Breast epithelium (tissue), 3 donors: ENCODE results near the gene PRKD1.

Source experiments
- POLR2A ChIP-seq: fragments of 450-650 bp; IDR thresholded peaks from one replicate; pipeline ENCODE4 v1.6.1; 2016; ENCODE audit warnings: antibody characterized with exemption, mild to moderate bottlenecking, moderate library complexity
- POLR2AphosphoS5 ChIP-seq, 3 donors: sonication (generic); formaldehyde crosslinking; IDR thresholded peaks; one replicate each; pipeline ENCODE4 v1.6.1; 2017; ENCODE audit warnings: antibody characterized with exemption in 3 of 3
- TF ChIP-seq, protein P1 (sequence below), 3 donors: fragments of 450-650 bp; IDR thresholded peaks; one replicate each; pipeline ENCODE4 v1.5.1; 2016 to 2017; ENCODE audit warnings: antibody characterized with exemption in 3 of 3, mild to moderate bottlenecking in 3 of 3, moderate library complexity in 3 of 3

DNA sequence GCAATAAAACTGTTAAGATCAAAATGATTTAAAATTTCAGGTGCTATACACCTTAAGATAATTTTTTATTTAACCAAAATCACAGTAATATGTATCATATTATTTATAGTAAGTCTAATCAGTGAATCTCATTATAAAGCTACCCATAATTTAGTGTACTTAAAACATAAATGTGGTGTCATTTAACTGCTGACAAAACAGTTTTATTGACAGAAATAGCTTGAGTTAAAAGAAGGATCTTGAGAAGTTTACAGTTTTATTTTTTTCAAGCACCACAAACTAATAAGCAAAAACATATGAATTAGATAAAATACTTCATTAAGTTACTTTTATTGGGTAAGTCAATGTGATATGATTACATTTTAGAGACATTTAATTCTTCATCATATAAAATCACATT is 400.4 kb downstream of the PRKD1 start:
- TF ChIP-seq, protein P1, sequence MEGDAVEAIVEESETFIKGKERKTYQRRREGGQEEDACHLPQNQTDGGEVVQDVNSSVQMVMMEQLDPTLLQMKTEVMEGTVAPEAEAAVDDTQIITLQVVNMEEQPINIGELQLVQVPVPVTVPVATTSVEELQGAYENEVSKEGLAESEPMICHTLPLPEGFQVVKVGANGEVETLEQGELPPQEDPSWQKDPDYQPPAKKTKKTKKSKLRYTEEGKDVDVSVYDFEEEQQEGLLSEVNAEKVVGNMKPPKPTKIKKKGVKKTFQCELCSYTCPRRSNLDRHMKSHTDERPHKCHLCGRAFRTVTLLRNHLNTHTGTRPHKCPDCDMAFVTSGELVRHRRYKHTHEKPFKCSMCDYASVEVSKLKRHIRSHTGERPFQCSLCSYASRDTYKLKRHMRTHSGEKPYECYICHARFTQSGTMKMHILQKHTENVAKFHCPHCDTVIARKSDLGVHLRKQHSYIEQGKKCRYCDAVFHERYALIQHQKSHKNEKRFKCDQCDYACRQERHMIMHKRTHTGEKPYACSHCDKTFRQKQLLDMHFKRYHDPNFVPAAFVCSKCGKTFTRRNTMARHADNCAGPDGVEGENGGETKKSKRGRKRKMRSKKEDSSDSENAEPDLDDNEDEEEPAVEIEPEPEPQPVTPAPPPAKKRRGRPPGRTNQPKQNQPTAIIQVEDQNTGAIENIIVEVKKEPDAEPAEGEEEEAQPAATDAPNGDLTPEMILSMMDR (IDR thresholded peaks at IDR 0.05): no peak
- TF ChIP-seq POLR2A (no peak), POLR2AphosphoS5 (IDR thresholded peaks at IDR 0.05) (no peak)
